ENCODE data around the gene C22orf31. TPM values are rescaled to one million over a fixed set of nuclear protein-coding genes. Genes with fewer than 3 reads are reported as not detected.
A peak's percentile ranks its signal among the peaks of the same experiment; 100 is the strongest.

The C22orf31 gene
- total RNA-seq, 1 experiment from 2014 or later = not detected

GRCh38 chr22:29039148-29039547, 22.5 kb downstream of the C22orf31 start:
- Mint-ChIP-seq H3K27ac (peak overlapping the region in 2 of 3 experiments; percentile 42 to 88; a peak in 4 of 7 replicates), H3K4me3 (no peak overlapping the region), H3K9me3 (no peaks in the 10 kb centered on the region), H3K4me1 (peaks cover 7 to 16% of the 10 kb centered on the region in 2 experiments; a peak in 3 of 4 replicates), H3K36me3 (ENCODE audit: insufficient read depth in 1 of 3, low read depth in 3 of 3) (peaks cover under 1 to 17% (median 11%) of the 10 kb centered on the region in 3 experiments; a peak in 4 of 7 replicates), H3K27me3 (ENCODE audit: low read depth) (no peaks in the 10 kb centered on the region)
- H4K8ac ChIP-seq (replicated peaks; ENCODE audit: insufficient read length, low read depth, low read length) = no peak overlapping the region
- H3K79me1 ChIP-seq (ENCODE audit: insufficient read depth, low read depth, low read length, poor library complexity, severe bottlenecking) = peaks cover 2% of the 10 kb centered on the region
- peaks cover 2% of the 10 kb centered on the region; the same call in 1 of the 2 replicates for H3K79me2 ChIP-seq (ENCODE audit: insufficient read depth, low read length)
- no peak overlapping the region for H2BK12ac ChIP-seq (ENCODE audit: insufficient read length, low read depth, low read length)
- no peak overlapping the region for H2BK5ac ChIP-seq (ENCODE audit: insufficient read length, low read length)
- H3K23me2 ChIP-seq (ENCODE audit: insufficient read length, low read depth, low read length, poor library complexity, severe bottlenecking) = no peaks in the 10 kb centered on the region
- H3K23ac ChIP-seq (ENCODE audit: insufficient read length, low read depth, low read length) = no peak overlapping the region
- H3K4me1 ChIP-seq (ENCODE audit: insufficient read depth, low read length) = no peaks in the 10 kb centered on the region
- no peak overlapping the region for H2BK15ac ChIP-seq (ENCODE audit: low read depth, low read length)
- no peak overlapping the region for H3K4me2 ChIP-seq (ENCODE audit: insufficient read depth, insufficient read length, low read length)
- no peak overlapping the region for H3K9ac ChIP-seq (ENCODE audit: extremely low read depth, insufficient read length, low read length)
- H3K9me3 ChIP-seq (ENCODE audit: control insufficient read depth, low read depth, low read length) = no peaks in the 10 kb centered on the region
- no peak overlapping the region for H3T11ph ChIP-seq (ENCODE audit: low read length)
- H4K20me1 ChIP-seq (ENCODE audit: control insufficient read depth, insufficient read depth, insufficient read length) = no peaks in the 10 kb centered on the region
- DNase-seq = no peak
- no peak overlapping the region for H2BK20ac ChIP-seq (ENCODE audit: low read depth, low read length, poor library complexity, severe bottlenecking)
- no peak overlapping the region for H4K5ac ChIP-seq (ENCODE audit: insufficient read length, low read depth, low read length)
- TF ChIP-seq CTCF (conservative IDR thresholded peaks at IDR 0.05) = no peak
- H2AK5ac ChIP-seq (ENCODE audit: insufficient read length, low read length) = no peak overlapping the region
- no peaks in the 10 kb centered on the region for H3K27me3 ChIP-seq (ENCODE audit: insufficient read depth, low read length)
- no peak overlapping the region for H3K14ac ChIP-seq (ENCODE audit: insufficient read depth, low read length)
- no peak overlapping the region for H2BK120ac ChIP-seq (ENCODE audit: low read depth, low read length, poor library complexity, severe bottlenecking)
- H2AFZ ChIP-seq (ENCODE audit: low read length) = no peak overlapping the region
- no CpG with 5 or more reads among the region's 9 CpGs for WGBS (ENCODE audit: extremely low coverage, insufficient read length, low lambda C conversion rate)
- no peak overlapping the region for H3K18ac ChIP-seq (ENCODE audit: insufficient read length, low read depth, low read length)
- no peak overlapping the region for H3K27ac ChIP-seq (ENCODE audit: insufficient read length, low read depth, low read length)
- H4K91ac ChIP-seq (ENCODE audit: insufficient read length, low read depth, low read length) = no peak overlapping the region
- H3K56ac ChIP-seq (ENCODE audit: insufficient read length, low read depth, low read length) = no peak overlapping the region
- no peak overlapping the region for H3K4ac ChIP-seq (ENCODE audit: low read depth, low read length)

All from H9 (cell line).